AG09319 (cell line): ENCODE measurements around the gene AGBL2.
"Not testable (repeated sequence)": the region's sequence is repeated elsewhere in the genome, so short reads cannot be mapped to it uniquely, and the experiment has no call there.

Experiments
- DNase-seq: peaks from one replicate; pipeline ENCODE4 v3.0.0-alpha.2; 2010; ENCODE audit warnings: low read depth; ENCODE audit errors: extremely low read depth
- TF ChIP-seq, protein P1 (sequence below): IDR thresholded peaks from 2 replicates; pipeline ENCODE4 v1.5.1; 2011; ENCODE audit warnings: low read depth, mild to moderate bottlenecking, inconsistent platforms, low read length, moderate library complexity

The AGBL2 gene

DNA sequence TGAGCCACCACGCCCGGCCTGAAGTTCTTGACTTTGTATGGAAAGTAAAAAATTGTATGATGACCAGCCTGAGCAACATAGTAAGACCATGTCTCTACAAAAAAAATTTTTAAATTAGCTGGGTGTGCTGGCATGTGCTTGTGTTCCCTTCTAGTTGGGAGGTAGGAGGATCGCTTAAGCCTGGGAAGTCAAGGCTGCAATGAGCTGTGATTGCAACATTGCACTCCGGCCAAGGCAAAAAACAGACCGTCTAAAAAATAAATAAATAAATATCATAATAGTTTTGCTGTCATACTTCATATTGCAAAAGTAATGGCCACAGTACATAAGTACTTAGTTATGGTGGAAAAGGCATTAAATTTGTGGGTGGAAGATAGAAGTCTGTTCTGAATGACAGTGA is 3.4 kb downstream of the AGBL2 start:
- no peak for DNase-seq
- TF ChIP-seq, protein P1, sequence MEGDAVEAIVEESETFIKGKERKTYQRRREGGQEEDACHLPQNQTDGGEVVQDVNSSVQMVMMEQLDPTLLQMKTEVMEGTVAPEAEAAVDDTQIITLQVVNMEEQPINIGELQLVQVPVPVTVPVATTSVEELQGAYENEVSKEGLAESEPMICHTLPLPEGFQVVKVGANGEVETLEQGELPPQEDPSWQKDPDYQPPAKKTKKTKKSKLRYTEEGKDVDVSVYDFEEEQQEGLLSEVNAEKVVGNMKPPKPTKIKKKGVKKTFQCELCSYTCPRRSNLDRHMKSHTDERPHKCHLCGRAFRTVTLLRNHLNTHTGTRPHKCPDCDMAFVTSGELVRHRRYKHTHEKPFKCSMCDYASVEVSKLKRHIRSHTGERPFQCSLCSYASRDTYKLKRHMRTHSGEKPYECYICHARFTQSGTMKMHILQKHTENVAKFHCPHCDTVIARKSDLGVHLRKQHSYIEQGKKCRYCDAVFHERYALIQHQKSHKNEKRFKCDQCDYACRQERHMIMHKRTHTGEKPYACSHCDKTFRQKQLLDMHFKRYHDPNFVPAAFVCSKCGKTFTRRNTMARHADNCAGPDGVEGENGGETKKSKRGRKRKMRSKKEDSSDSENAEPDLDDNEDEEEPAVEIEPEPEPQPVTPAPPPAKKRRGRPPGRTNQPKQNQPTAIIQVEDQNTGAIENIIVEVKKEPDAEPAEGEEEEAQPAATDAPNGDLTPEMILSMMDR = no peak

DNA sequence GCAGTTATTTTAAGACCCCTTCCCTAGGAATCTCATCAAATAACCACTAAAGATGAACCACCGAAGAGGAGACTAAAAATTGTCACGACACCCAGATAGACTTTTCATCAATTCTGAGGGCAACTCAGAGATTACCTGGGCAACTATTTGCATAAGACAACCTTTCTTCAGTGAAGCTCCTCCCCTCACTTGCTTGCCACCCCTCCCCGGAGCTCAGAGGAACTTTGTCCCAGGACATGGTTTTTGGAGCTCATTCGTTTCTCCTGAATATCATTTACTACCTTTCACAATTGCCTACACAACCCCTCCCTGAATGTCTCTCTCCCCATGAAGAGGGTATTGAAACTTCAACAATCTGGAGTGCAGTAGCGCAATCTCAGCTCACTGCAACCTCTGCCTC is 3.9 kb downstream of the AGBL2 start:
- TF ChIP-seq, protein P1 = no peak
- DNase-seq = no peak

DNA sequence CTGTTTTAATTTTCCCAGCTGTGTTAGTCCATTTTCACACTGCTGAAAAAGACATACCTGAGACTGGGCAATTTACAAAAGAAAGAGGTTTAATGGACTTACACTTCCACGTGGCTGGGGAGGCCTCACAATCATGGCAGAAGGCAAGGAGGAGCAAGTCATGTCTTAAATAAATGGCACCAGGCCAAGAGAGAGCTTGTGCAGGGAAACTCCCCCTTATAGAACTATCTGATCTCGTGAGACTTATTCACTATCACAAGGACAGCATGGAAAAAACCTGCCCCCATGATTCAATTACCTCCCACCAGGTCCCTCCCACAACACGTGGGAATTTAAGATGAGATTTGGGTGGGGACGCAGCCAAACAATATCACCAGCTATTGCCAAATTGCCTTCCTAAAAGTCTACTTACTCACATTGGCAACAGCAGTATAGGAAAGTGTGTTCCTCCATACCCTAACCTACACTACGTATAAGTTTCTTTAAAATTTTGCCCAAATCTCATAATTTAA is 7.8 kb downstream of the AGBL2 start:
- not testable (repeated sequence) for DNase-seq

DNA sequence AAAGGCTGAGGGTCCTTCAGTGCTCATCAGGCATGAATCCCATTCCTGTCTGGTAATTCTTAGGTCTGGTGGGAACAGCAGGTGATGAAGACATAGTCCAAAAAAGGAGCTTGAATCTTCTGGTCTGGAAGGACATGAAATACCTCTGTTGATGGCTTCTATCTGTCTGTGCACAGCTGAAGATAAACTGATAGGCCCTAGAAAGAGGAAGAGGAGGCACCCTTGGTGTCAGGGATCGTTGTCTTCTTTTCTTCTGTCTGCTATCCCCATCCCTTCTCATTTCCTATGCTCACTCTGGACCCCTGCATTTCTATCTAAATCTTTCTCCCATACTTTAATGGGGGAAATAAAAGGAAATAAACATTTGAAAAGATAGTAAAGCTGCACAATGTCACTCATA is 9.4 kb downstream of the AGBL2 start:
- TF ChIP-seq, protein P1 = no peak
- no peak for DNase-seq

DNA sequence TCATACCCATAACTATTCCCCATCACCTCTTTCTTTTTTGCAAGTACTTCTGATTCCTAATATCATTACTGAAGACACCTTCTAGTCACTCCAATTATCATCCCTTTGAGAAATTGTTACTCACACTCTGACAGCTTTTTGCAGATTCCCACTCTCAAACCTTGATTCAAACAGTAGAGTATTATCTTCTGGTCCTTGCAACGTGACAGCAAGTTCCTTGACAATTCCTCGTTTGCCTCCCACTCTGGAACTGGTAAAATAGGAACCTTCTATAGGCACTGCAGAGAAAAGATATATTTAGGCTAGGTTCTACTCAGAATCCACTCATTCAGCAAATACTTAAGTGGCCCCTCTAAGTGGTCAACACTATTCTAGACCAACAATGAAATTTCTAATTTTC is 23.2 kb downstream of the AGBL2 start:
- TF ChIP-seq, protein P1 = no peak
- no peak for DNase-seq

DNA sequence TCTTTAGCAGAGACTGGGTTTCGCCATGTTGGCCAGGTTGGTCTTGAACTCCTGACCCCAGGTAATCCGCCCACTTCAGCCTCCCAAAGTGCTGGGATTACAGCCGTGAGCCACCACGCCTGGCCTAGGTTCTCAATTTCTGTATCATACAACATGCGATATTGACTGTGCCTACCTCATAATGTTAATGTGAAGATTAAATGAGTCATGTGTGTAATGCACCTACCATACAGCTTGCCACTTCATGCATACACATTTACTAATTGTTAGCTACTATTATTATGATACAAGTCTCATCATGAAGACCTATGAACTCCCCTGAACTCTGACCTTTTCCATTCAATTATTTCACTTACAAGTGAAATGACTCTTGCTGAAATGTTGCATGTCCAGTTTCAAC is 25.7 kb downstream of the AGBL2 start:
- no peak for DNase-seq
- TF ChIP-seq, protein P1 = no peak

DNA sequence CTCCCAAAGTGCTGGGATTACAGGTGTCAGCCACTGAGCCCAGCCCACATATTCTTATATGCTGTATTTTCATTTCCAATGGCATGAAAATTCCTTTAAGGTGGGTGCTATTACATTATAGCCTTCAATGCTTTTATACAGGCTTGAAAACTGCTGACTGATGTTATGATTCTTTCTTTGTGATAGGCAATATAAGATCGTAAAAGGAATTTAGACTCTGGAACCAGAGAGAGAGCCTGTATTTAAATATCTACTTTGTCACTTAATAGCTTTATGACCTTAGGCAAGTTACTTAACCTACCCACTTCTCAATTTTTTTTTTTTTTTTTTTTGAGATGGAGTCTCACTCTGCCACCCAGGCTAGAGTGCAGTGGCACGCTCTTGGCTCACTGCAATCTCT is 26.2 kb downstream of the AGBL2 start:
- no peak for DNase-seq
- TF ChIP-seq, protein P1 = no peak

DNA sequence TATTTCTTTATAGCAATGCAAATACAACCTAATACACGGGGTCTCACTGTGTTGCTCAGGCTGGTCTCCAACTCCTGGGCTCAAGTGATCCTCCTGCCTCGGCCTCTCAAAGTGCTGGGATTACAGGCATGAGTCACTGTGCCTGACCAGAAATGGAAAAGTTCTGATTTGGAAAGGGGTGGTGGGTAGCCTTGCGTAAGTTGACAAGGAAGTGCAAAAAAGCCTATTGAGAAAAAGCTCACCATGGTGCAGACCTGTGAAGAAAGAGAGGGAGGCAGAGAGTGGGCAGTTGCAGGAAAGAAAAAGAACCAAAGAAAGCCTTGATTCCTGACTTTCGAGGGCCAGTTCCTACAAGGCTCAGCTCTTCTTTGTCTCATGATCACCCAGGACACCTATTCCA is 27.1 kb downstream of the AGBL2 start:
- TF ChIP-seq, protein P1 = no peak
- no peak for DNase-seq

DNA sequence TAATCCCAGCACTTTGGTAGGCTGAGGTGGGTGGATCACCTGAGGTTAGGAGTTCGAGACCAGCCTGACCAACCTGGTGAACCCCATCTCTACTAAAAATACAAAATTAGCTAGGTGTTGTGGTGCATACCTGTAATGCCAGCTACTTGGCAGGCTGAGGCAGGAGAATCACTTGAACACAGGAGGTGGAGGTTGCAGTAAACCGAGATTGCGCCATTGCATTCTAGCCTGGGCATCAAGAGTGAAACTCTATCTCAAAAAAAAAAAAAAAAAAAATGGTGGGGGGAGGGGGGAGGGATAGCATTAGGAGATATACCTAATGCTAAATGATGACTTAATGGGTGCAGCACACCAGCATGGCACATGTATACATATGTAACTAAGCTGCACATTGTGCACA is 28.5 kb downstream of the AGBL2 start:
- DNase-seq = not testable (repeated sequence)
